Body of pancreas (tissue), 4 donors: ENCODE data around the gene WARS2. TPM values are rescaled to one million over a fixed set of nuclear protein-coding genes. Genes with fewer than 3 reads are reported as not detected.

Experiments
- ATAC-seq: fragments of 150-250 bp; one replicate; pipeline ENCODE4 v1.9.1; 2016
- DNase-seq, 4 donors: peaks; one replicate each; pipeline ENCODE4 v3.0.0-alpha.2; 2019
- H3K27ac ChIP-seq, 4 donors: fragments of 200-600 bp; sonication (generic); 1 replicate in 3 of 4; 2 replicates in 1 of 4; pipeline versions ENCODE4 v1.5.1 to v1.6.1; 2016 to 2019; ENCODE audit warnings: mild to moderate bottlenecking in 1 of 4, mixed read lengths in 1 of 4, moderate library complexity in 1 of 4
- H3K27me3 ChIP-seq, 2 donors: fragments of 200-600 bp; sonication (generic); one replicate each; pipeline ENCODE4 v1.6.0; 2016; ENCODE audit warnings: mild to moderate bottlenecking in 1 of 2
- H3K36me3 ChIP-seq, 2 donors: fragments of 200-600 bp; sonication (generic); replicated peaks in 1 of 2; 2 replicates each; pipeline ENCODE4 v1.5.1; 2016; ENCODE audit warnings: low read depth in 2 of 2; ENCODE audit not compliant: insufficient read depth in 1 of 2
- H3K4me1 ChIP-seq: fragments of 200-600 bp; sonication (generic); one replicate; pipeline ENCODE4 v1.6.0; 2016
- H3K4me3 ChIP-seq, 2 donors: fragments of 200-600 bp; sonication (generic); 1 replicate in 1 of 2; 2 replicates in 1 of 2; pipeline ENCODE4 v1.5.1; 2016 to 2019
- H3K9me3 ChIP-seq, 3 donors: fragments of 200-600 bp; sonication (generic); 1 replicate in 2 of 3; 2 replicates in 1 of 3; pipeline ENCODE4 v1.5.1; 2016
- POLR2A ChIP-seq, 3 donors: fragments of 450-650 bp; IDR thresholded peaks; one replicate each; pipeline ENCODE4 v1.6.1; 2016; ENCODE audit warnings: antibody characterized with exemption in 3 of 3, mild to moderate bottlenecking in 2 of 3
- WGBS, 2 donors: methylation state at CpG; one replicate each; pipeline ENCODE4 v1.1.5; 2017; 5-methylcytosine and 5-hydroxymethylcytosine counted together
- intact Hi-C: fragments of 100-400 bp; cut with DNase I; formaldehyde crosslinking; loops from one replicate; pipeline ENCODE4 v1.15.1; 2023
- total RNA-seq, 2 donors: library from RNA; depleted of rRNA; stranded (reverse); fragments of >200 nt; gene quantifications; one replicate each; pipeline ENCODE4 v1.1.0, GENCODE V29; 2016
- TF ChIP-seq, protein P1 (sequence below), 7 experiments: fragments of 450-650 bp in 4 of 7; fragments of 200-600 bp in 3 of 7; sonication (generic) in 3 of 7; IDR thresholded peaks; one replicate each; pipeline ENCODE4 v1.5.1; 2016 to 2019; ENCODE audit warnings: antibody characterized with exemption in 7 of 7

The WARS2 gene
- total RNA-seq, 2 donors from 2014 or later = 4.9 to 11.7 TPM

DNA sequence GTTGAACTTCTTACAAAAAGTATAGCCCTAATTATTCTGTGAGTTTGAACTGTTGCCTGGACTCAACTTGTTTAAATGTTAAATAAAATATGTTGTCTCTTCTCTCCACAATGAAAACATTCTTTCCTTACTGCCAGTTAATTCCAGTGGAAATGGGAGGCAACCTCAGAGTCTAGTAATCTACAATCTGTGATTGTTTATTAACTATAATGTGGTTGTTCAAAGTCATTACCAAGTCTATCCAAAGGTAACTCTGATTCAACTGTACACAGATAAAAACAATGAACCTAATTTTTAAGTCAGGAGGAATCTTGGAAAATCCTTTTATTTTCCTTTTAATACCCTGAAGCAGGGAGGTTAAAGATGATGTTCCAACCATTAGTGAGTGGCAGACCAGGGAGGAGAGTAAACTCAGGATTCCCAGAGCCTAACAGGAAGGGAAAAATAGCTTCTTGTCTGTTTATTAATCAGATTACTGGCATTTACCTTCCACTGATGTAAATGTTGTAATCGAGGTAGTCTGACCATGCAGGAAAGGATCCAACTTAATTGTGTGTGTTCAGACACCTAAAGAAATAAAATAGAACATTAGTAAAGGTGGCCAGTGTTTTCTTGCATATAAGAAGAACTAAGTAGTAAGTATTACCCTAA lies 95.2 kb downstream of the WARS2 start:
- no peak for ATAC-seq
- H3K4me1 ChIP-seq = no peaks in the 10 kb centered on the region
- WGBS, 2 donors = 17 to 18% methylated on average over 1 of the region's 1 CpG
- H3K27ac ChIP-seq = no peak overlapping the region
- no peak for DNase-seq
- H3K4me3 ChIP-seq = no peak overlapping the region
- intact Hi-C loops = no loop called here
- H3K27me3 ChIP-seq = no peaks in the 10 kb centered on the region
- no peak for TF ChIP-seq POLR2A (IDR thresholded peaks at IDR 0.05)
- TF ChIP-seq, protein P1, sequence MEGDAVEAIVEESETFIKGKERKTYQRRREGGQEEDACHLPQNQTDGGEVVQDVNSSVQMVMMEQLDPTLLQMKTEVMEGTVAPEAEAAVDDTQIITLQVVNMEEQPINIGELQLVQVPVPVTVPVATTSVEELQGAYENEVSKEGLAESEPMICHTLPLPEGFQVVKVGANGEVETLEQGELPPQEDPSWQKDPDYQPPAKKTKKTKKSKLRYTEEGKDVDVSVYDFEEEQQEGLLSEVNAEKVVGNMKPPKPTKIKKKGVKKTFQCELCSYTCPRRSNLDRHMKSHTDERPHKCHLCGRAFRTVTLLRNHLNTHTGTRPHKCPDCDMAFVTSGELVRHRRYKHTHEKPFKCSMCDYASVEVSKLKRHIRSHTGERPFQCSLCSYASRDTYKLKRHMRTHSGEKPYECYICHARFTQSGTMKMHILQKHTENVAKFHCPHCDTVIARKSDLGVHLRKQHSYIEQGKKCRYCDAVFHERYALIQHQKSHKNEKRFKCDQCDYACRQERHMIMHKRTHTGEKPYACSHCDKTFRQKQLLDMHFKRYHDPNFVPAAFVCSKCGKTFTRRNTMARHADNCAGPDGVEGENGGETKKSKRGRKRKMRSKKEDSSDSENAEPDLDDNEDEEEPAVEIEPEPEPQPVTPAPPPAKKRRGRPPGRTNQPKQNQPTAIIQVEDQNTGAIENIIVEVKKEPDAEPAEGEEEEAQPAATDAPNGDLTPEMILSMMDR (IDR thresholded peaks at IDR 0.05) = no peak
- H3K9me3 ChIP-seq = no peaks in the 10 kb centered on the region
- no peaks in the 10 kb centered on the region for H3K36me3 ChIP-seq

GRCh38 chr1:119040906-119041305 lies 99.5 kb downstream of the WARS2 start:
- H3K27ac ChIP-seq = no peak overlapping the region
- ATAC-seq (no peak), DNase-seq (peak in 3 of 4 donors; percentile 17 to 35 (median 32))
- no peaks in the 10 kb centered on the region for H3K4me1 ChIP-seq
- TF ChIP-seq, protein P1 (IDR thresholded peaks at IDR 0.05) = no peak
- no peak for TF ChIP-seq POLR2A (IDR thresholded peaks at IDR 0.05)
- intact Hi-C loops = no loop called here
- no peaks in the 10 kb centered on the region for H3K27me3 ChIP-seq
- 86 to 95% methylated on average over 2 of the region's 2 CpGs for WGBS, 2 donors
- no peaks in the 10 kb centered on the region for H3K36me3 ChIP-seq
- H3K4me3 ChIP-seq = no peak overlapping the region
- no peaks in the 10 kb centered on the region for H3K9me3 ChIP-seq

DNA sequence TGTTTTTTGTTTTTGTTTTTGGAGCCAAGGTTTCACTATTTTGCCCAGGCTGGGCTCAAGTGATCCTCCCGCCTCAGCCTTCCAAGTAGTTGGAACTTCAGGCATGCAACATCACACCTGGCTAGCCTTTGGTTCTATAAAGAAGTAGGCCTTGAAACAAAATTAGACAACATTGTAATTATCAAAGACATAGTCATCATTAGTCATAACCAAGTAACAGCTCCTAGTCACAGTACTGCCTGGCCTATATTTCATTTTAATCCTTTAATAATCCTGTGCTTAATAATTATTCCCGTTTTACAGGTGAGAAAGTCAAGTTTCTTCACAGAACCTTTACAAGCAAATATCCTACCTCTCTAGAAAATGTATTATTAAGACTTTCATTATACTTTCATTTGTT lies 100.0 kb downstream of the WARS2 start:
- no peak for ATAC-seq
- Histone ChIP-seq H3K9me3 (no peaks in the 10 kb centered on the region), H3K27me3 (no peaks in the 10 kb centered on the region), H3K27ac (no peak overlapping the region), H3K4me1 (no peaks in the 10 kb centered on the region), H3K4me3 (no peak overlapping the region), H3K36me3 (no peaks in the 10 kb centered on the region)
- no peak for DNase-seq
- intact Hi-C loops = no loop called here
- no peak for TF ChIP-seq POLR2A (IDR thresholded peaks at IDR 0.05)
- TF ChIP-seq, protein P1 (IDR thresholded peaks at IDR 0.05) = no peak
- 98 to 100% methylated on average over 2 of the region's 2 CpGs for WGBS, 2 donors

- no peak for DNase-seq
- H3K4me3 ChIP-seq = no peak overlapping the region
- no peaks in the 10 kb centered on the region for H3K4me1 ChIP-seq
- no peak overlapping the region for H3K27ac ChIP-seq
- intact Hi-C loops = no loop called here
- no peaks in the 10 kb centered on the region for H3K27me3 ChIP-seq
- H3K36me3 ChIP-seq = no peaks in the 10 kb centered on the region
- ATAC-seq = no peak
- whole genome bisulfite sequencing, 2 donors = 100% methylated on average over 2 of the region's 2 CpGs
- TF ChIP-seq, protein P1 (IDR thresholded peaks at IDR 0.05) = no peak
- TF ChIP-seq POLR2A (IDR thresholded peaks at IDR 0.05) = no peak
- no peaks in the 10 kb centered on the region for H3K9me3 ChIP-seq
Measured at GRCh38 chr1:119038363-119038762, 102.1 kb downstream of the WARS2 start.

- peaks cover 0 to 1% of the 10 kb centered on the region in 2 donors for H3K36me3 ChIP-seq
Measured at GRCh38 chr1:119034359-119034758, 106.1 kb downstream of the WARS2 start.

More at GRCh38 chr1:119034359-119034758, 106.1 kb downstream of the WARS2 start:
- no peak overlapping the region for H3K27ac ChIP-seq
- no peaks in the 10 kb centered on the region for H3K27me3 ChIP-seq
- H3K4me3 ChIP-seq = no peak overlapping the region
- intact Hi-C loops = no loop called here
- no peaks in the 10 kb centered on the region for H3K9me3 ChIP-seq
- ATAC-seq (no peak), DNase-seq (no peak)
- no peaks in the 10 kb centered on the region for H3K4me1 ChIP-seq
- TF ChIP-seq, protein P1 (IDR thresholded peaks at IDR 0.05) = no peak
- TF ChIP-seq POLR2A (IDR thresholded peaks at IDR 0.05) = no peak
